ENCODE results near the gene TTYH3. TPM values are rescaled to one million over a fixed set of nuclear protein-coding genes. Genes with fewer than 3 reads are reported as not detected.

The TTYH3 gene
- total and polyA plus RNA-seq, 9 of the 15 experiments (the other 6 are each of a cell fraction or from before 2014, with no cell fraction given) = 0.01 to 5.5 (median 1.1) TPM

DNA sequence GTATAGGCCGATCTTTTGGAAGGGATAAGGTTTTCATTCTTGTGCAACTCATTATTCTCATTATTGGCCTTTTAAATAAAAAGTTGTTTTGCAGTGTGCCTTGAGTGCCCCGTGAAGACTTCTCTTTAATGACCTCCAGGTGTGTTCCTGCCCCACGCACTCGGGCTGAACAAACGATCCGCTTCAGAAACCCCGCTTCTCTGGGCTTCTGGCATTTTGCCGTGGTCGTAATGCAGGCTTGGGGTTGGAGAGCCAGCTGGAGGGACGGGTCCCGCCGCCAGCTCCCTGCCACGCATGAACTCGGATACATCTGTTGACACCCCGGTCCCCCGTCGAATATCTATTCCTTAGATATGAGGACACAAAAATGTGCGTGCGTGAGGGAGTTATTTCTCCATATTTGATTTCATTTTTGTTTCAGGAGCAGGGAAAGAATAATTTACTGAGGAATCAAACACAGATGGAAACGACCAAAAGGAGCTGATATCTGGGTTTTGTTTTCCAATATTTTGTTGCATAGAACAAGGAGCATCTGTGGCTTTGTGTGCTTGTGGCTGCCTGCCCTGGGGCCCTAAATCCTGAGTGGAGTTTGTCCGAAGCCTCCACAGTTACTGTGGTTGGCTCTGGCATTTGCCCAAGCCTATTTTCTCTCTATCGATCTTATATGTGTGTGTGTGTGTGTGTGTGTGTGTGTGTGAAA, 17.0 kb upstream of the TTYH3 start (continued):
- TF ChIP-seq, protein P1, sequence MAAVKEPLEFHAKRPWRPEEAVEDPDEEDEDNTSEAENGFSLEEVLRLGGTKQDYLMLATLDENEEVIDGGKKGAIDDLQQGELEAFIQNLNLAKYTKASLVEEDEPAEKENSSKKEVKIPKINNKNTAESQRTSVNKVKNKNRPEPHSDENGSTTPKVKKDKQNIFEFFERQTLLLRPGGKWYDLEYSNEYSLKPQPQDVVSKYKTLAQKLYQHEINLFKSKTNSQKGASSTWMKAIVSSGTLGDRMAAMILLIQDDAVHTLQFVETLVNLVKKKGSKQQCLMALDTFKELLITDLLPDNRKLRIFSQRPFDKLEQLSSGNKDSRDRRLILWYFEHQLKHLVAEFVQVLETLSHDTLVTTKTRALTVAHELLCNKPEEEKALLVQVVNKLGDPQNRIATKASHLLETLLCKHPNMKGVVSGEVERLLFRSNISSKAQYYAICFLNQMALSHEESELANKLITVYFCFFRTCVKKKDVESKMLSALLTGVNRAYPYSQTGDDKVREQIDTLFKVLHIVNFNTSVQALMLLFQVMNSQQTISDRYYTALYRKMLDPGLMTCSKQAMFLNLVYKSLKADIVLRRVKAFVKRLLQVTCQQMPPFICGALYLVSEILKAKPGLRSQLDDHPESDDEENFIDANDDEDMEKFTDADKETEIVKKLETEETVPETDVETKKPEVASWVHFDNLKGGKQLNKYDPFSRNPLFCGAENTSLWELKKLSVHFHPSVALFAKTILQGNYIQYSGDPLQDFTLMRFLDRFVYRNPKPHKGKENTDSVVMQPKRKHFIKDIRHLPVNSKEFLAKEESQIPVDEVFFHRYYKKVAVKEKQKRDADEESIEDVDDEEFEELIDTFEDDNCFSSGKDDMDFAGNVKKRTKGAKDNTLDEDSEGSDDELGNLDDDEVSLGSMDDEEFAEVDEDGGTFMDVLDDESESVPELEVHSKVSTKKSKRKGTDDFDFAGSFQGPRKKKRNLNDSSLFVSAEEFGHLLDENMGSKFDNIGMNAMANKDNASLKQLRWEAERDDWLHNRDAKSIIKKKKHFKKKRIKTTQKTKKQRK (IDR thresholded peaks at IDR 0.05; ENCODE audit: borderline replicate concordance, low read depth, low read length) = no peak

DNA sequence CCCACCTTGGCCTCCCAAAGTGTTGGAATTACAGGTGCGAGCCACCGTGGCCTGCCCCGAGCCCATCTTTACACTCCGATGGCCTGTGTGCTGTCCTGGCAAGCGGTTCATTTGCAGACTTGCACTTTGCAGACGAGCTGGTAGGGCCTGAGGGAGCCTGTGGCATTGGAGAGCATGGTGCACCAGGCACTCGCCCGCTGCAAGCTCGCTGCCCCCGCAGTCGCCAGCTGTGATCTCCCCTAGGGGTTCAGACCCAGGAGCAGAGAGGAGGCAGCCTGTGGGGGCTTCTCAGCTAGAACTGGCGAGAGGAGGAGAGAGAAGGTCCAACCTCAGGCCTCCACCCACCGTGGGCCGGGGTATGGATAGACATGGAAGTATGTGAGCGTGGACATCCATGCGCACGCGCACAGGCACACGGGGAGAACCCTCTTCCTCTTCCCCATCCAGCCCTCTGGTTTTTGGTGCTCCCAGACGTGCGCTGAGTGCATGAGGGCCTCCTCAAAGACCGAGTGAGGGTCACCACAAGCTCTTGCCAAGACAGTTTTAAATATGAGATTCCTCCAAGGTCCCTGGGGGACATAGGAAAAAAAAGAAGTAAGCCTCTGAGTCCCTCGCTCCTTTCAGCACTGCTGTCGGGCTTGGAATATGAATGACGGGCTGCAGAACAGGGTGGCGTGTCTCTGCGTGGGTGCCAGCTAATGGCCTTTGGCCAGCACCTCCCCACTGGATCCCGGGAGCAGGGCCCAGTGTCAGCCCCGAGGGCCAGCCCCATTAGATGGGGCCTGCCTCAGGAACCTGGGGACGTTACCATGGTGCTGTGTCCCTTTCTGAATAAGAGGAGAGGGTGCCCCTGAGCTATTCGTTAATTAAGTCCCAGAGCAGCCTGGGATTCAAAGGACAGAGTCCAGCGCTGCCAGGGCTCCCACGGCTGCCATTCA, 15.1 kb upstream of the TTYH3 start:
- in situ Hi-C loops (cut with MboI) (no loop called here), intact Hi-C loops (cut with micrococcal nuclease) (no loop called here)
- Histone ChIP-seq H3K79me2 (ENCODE audit: control insufficient read depth, insufficient read depth, low read length) (no peaks in the 10 kb centered on the region), H3K9me3 (replicated peaks; ENCODE audit: control insufficient read depth, insufficient read depth, low read depth, low read length) (no peaks in the 10 kb centered on the region), H3K36me3 (ENCODE audit: control insufficient read depth, insufficient read depth, low read length) (no peaks in the 10 kb centered on the region), H3K4me2 (ENCODE audit: insufficient read depth, low read length) (no peak overlapping the region), H3K27me3 (ENCODE audit: control insufficient read depth in 2 of 2, insufficient read depth in 2 of 2, low read length in 2 of 2) (peaks cover 0 to 8% of the 10 kb centered on the region in 2 experiments; a peak in 3 of 5 replicates), H4K20me1 (replicated peaks; ENCODE audit: control insufficient read depth, insufficient read depth, low read length) (no peaks in the 10 kb centered on the region), H3K27ac (ENCODE audit: extremely low read depth, low read depth, low read length) (no peak overlapping the region), H3K9me1 (ENCODE audit: control insufficient read depth, insufficient read depth, low read length) (no peaks in the 10 kb centered on the region), H3K4me3 (no peak overlapping the region), H2AFZ (ENCODE audit: low read depth, low read length) (no peak overlapping the region), H3K9ac (ENCODE audit: insufficient read depth in 1 of 2, low read depth in 2 of 2, low read length in 2 of 2) (peak overlapping the region in 1 of 2 experiments; percentile 75; a peak in 2 of 4 replicates), H3K4me1 (replicated peaks in 1 of 2; ENCODE audit: control insufficient read depth in 2 of 2, insufficient read depth in 2 of 2, low read length in 2 of 2) (peaks cover 17 to 48% of the 10 kb centered on the region in 2 experiments; a peak in 4 of 5 replicates)
- BruUV-seq (replicated peaks) = no TSS peak
- WGBS (ENCODE audit: insufficient coverage, low coverage, missing lambda C conversion rate) = 47% methylated on average over 31 of the region's 33 CpGs
- CTCF ChIA-PET (ENCODE audit: low intra/inter-chr PET ratio) = no interaction called here
- no peak for FAIRE-seq
- ATAC-seq = no peak
- DNase-seq (ENCODE audit: extremely low read depth in 1 of 4, low spot score in 3 of 4) = no peak
- POLR2A ChIA-PET = interaction anchor here (0.6 to 1.0 kb wide), 3 partner anchors 8 to 75 kb away, joined by 4 to 6 read pairs (median 4); no protein-coding TSS in a partner anchor
- TF ChIP-seq, protein P2, sequence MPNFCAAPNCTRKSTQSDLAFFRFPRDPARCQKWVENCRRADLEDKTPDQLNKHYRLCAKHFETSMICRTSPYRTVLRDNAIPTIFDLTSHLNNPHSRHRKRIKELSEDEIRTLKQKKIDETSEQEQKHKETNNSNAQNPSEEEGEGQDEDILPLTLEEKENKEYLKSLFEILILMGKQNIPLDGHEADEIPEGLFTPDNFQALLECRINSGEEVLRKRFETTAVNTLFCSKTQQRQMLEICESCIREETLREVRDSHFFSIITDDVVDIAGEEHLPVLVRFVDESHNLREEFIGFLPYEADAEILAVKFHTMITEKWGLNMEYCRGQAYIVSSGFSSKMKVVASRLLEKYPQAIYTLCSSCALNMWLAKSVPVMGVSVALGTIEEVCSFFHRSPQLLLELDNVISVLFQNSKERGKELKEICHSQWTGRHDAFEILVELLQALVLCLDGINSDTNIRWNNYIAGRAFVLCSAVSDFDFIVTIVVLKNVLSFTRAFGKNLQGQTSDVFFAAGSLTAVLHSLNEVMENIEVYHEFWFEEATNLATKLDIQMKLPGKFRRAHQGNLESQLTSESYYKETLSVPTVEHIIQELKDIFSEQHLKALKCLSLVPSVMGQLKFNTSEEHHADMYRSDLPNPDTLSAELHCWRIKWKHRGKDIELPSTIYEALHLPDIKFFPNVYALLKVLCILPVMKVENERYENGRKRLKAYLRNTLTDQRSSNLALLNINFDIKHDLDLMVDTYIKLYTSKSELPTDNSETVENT (CRISPR knock-in tag; IDR thresholded peaks at IDR 0.05) = no peak
- no peak for TF ChIP-seq SUPT5H (IDR thresholded peaks at IDR 0.05)
- no peak for TF ChIP-seq ZNF239 (CRISPR knock-in tag; IDR thresholded peaks at IDR 0.05)
- TF ChIP-seq, protein P3, sequence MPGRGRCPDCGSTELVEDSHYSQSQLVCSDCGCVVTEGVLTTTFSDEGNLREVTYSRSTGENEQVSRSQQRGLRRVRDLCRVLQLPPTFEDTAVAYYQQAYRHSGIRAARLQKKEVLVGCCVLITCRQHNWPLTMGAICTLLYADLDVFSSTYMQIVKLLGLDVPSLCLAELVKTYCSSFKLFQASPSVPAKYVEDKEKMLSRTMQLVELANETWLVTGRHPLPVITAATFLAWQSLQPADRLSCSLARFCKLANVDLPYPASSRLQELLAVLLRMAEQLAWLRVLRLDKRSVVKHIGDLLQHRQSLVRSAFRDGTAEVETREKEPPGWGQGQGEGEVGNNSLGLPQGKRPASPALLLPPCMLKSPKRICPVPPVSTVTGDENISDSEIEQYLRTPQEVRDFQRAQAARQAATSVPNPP (IDR thresholded peaks at IDR 0.05; ENCODE audit: borderline replicate concordance, insufficient read depth, insufficient read length) = no peak
- no peak for TF ChIP-seq NFRKB (IDR thresholded peaks at IDR 0.05; ENCODE audit: low read depth)
- TF ChIP-seq SRSF7 (optimal IDR thresholded peaks at IDR 0.05; ENCODE audit: low read depth, low read length) = no peak
- TF ChIP-seq, protein P4, sequence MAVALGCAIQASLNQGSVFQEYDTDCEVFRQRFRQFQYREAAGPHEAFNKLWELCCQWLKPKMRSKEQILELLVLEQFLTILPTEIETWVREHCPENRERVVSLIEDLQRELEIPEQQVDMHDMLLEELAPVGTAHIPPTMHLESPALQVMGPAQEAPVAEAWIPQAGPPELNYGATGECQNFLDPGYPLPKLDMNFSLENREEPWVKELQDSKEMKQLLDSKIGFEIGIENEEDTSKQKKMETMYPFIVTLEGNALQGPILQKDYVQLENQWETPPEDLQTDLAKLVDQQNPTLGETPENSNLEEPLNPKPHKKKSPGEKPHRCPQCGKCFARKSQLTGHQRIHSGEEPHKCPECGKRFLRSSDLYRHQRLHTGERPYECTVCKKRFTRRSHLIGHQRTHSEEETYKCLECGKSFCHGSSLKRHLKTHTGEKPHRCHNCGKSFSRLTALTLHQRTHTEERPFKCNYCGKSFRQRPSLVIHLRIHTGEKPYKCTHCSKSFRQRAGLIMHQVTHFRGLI (CRISPR knock-in tag; IDR thresholded peaks at IDR 0.05) = no peak
- no peak for TF ChIP-seq EP400 (IDR thresholded peaks at IDR 0.05)
